ENCODE data around the gene LRFN2.

DNA sequence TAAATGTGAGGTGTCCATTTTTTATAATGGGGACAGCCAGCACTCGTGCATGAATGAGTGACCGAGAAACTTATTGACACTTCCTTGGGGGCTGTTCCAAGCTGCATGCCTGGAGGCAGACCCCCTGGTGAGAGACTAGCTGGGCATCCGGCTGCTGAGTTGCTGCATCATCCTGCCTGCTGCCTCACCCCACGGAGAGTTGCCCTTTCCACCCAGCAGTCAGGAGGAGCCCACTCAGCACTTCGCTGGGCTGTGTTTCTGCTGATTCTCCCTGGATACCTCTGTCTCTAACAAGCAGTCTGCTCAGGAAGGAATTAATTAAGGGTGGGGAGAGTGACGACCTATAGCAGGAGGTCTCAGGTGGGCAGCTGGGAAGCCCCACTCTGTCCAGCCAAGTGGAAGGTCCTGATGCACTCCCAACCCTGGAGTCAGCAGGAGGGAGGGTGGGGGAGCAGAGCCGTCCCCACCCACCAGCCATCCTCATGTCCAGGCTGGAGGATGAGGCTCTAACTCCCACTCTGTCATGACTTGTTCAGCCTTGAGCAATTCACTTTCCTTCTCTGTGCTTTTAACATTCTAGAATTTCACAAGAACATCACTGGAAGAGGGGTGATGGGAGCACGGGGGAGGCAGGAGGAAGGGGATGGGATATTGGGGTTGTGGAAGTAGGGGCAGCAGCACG lies 177.3 kb downstream of the LRFN2 start:
- TF ChIP-seq, protein P1, sequence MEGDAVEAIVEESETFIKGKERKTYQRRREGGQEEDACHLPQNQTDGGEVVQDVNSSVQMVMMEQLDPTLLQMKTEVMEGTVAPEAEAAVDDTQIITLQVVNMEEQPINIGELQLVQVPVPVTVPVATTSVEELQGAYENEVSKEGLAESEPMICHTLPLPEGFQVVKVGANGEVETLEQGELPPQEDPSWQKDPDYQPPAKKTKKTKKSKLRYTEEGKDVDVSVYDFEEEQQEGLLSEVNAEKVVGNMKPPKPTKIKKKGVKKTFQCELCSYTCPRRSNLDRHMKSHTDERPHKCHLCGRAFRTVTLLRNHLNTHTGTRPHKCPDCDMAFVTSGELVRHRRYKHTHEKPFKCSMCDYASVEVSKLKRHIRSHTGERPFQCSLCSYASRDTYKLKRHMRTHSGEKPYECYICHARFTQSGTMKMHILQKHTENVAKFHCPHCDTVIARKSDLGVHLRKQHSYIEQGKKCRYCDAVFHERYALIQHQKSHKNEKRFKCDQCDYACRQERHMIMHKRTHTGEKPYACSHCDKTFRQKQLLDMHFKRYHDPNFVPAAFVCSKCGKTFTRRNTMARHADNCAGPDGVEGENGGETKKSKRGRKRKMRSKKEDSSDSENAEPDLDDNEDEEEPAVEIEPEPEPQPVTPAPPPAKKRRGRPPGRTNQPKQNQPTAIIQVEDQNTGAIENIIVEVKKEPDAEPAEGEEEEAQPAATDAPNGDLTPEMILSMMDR (conservative IDR thresholded peaks at IDR 0.05; ENCODE audit: low read depth, low read length): no peak
- TF ChIP-seq EZH2phosphoT487 (IDR thresholded peaks at IDR 0.05; ENCODE audit: borderline replicate concordance, low read length) (no peak), EZH2 (IDR thresholded peaks at IDR 0.05; ENCODE audit: low read length, unreplicated experiment) (no peak)
